PFSK-1 (cell line): Measurements from ENCODE around the gene SPTLC2.

Source experiments
- FOXP2 ChIP-seq: optimal IDR thresholded peaks from 2 replicates; pipeline ENCODE3; 2011; ENCODE audit warnings: borderline replicate concordance, control low read depth, inconsistent platforms; ENCODE audit not compliant: insufficient read depth; ENCODE audit errors: extremely low read length, extremely low read depth
- POLR2AphosphoS5 ChIP-seq: IDR thresholded peaks from 2 replicates; pipeline ENCODE4 v1.6.1; 2012; ENCODE audit warnings: low read depth, mild to moderate bottlenecking, control low read depth, low read length, moderate library complexity
- SIN3A ChIP-seq: IDR thresholded peaks from 2 replicates; pipeline ENCODE4 v1.6.1; 2012; ENCODE audit warnings: mild to moderate bottlenecking, low read length, moderate library complexity, borderline replicate concordance; ENCODE audit not compliant: insufficient read depth
- TAF1 ChIP-seq: IDR thresholded peaks from 2 replicates; pipeline ENCODE4 v1.6.1; 2012; ENCODE audit warnings: low read length, control low read depth, borderline replicate concordance; ENCODE audit not compliant: insufficient read depth
- TF ChIP-seq, protein P1 (sequence below), 2 experiments: IDR thresholded peaks; 2 replicates each; pipeline versions ENCODE4 v1.6.1 to v1.8.0; 2011 to 2012; ENCODE audit warnings: low read depth in 2 of 2, low read length in 2 of 2, control low read depth in 1 of 2, inconsistent platforms in 1 of 2, mild to moderate bottlenecking in 1 of 2, moderate library complexity in 1 of 2; ENCODE audit not compliant: insufficient read depth in 1 of 2

Gene SPTLC2

DNA sequence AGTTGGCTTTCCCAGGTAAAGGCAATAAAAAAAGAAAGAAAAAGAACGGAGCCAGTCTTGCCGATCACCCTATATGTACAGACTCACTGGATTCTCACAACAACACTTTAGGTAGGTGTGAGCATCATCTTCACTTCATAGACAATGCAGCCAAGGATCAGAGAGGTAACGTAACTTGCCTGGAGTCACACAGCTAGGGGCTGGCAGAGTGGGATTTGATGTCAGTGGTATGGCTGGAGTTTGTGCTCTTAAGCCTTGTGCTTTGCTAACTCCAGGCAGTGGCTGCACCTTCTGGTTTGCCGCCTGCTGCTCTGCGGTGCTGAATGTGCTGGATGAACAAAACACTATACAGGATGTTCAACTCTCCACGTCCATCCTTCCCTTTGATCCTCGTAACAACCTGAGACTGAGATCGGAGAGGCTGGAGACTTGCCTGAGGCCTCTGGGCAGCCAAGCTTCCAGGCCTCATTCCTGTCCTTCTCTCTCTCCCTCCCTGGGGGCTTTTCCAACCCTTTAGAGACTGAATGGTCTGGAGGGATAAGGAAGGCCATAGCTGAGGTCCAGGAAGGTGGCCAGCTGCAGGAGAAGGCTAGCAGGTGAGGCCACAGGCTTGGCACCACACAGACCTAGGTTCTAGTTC is 126.0 kb downstream of the SPTLC2 start:
- TF ChIP-seq FOXP2 (no peak), TAF1 (no peak), POLR2AphosphoS5 (no peak), SIN3A (no peak)
- TF ChIP-seq, protein P1, sequence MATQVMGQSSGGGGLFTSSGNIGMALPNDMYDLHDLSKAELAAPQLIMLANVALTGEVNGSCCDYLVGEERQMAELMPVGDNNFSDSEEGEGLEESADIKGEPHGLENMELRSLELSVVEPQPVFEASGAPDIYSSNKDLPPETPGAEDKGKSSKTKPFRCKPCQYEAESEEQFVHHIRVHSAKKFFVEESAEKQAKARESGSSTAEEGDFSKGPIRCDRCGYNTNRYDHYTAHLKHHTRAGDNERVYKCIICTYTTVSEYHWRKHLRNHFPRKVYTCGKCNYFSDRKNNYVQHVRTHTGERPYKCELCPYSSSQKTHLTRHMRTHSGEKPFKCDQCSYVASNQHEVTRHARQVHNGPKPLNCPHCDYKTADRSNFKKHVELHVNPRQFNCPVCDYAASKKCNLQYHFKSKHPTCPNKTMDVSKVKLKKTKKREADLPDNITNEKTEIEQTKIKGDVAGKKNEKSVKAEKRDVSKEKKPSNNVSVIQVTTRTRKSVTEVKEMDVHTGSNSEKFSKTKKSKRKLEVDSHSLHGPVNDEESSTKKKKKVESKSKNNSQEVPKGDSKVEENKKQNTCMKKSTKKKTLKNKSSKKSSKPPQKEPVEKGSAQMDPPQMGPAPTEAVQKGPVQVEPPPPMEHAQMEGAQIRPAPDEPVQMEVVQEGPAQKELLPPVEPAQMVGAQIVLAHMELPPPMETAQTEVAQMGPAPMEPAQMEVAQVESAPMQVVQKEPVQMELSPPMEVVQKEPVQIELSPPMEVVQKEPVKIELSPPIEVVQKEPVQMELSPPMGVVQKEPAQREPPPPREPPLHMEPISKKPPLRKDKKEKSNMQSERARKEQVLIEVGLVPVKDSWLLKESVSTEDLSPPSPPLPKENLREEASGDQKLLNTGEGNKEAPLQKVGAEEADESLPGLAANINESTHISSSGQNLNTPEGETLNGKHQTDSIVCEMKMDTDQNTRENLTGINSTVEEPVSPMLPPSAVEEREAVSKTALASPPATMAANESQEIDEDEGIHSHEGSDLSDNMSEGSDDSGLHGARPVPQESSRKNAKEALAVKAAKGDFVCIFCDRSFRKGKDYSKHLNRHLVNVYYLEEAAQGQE (IDR thresholded peaks at IDR 0.05; ENCODE audit: insufficient read depth in 1 of 2, low read depth in 2 of 2, low read length in 2 of 2) = no peak

DNA sequence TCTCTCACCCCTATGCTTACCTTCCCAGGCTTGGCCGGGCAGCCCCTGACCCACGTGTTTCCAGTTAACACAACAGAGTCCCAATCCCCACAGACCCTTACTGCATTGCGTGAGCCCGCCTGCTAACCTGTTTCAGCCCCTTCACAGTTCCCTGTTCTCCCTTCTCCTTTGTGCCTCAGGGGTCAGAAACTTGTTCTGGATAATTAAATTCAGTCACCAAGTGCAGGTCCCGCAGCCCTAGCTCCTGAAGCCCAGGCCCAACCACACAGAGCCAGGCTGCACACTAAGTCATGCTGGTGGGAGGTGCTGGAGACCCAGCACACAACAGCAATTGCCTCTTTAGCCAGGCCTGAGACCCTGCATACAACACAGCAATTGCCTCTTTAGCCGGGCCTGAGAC is 127.4 kb downstream of the SPTLC2 start:
- no peak for TF ChIP-seq POLR2AphosphoS5
- no peak for TF ChIP-seq TAF1
- no peak for TF ChIP-seq SIN3A
- TF ChIP-seq, protein P1 (IDR thresholded peaks at IDR 0.05; ENCODE audit: insufficient read depth in 1 of 2, low read depth in 2 of 2, low read length in 2 of 2) = no peak
- TF ChIP-seq FOXP2 = no peak

GRCh38 chr14:77488558-77488957 is 127.9 kb downstream of the SPTLC2 start:
- TF ChIP-seq TAF1 (no peak), POLR2AphosphoS5 (no peak), FOXP2 (no peak), SIN3A (no peak)
- TF ChIP-seq, protein P1 (IDR thresholded peaks at IDR 0.05; ENCODE audit: insufficient read depth in 1 of 2, low read depth in 2 of 2, low read length in 2 of 2) = no peak

DNA sequence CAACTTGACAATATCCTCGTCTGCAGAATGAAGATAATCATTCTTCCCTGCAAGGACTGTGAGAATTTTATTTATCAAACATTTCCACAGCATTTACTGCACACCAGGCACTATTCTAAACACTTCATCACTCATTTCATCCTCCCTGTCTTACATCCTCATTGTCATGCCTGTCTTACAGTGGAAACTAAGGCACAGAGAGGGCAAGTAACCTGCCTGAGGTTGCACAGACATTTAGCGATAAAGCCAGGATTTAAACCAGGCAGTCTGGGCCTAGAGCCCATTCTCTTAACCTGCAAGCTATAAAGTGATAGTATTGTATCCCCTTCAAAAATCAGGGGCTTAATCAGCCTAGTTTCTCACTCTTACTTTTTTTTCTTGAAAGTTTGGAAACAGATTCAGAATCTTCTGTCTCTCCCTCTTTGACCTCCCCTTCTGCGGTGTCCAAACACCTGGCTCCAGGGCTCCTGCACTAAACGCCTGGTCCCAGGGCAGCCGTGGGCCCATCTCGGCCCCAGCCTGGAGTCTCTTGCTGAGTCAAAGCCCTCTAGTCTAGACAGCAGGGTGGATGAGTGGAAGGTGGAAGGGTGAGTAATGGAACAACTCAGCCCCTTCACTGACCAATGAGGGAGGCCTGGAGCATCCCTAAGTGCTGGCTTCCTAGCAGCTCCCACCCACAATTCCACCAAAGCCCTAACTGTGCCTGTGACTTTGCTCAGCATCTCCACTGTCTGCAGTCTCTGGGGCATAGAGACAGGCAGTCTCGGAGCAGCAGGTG is 130.3 kb downstream of the SPTLC2 start:
- no peak for TF ChIP-seq TAF1
- TF ChIP-seq, protein P1 (IDR thresholded peaks at IDR 0.05; ENCODE audit: insufficient read depth in 1 of 2, low read depth in 2 of 2, low read length in 2 of 2) = no peak
- TF ChIP-seq SIN3A = no peak
- no peak for TF ChIP-seq FOXP2
